A549 (cell line): ENCODE measurements around the gene EPN2. TPM values are rescaled to one million over a fixed set of nuclear protein-coding genes. Genes with fewer than 3 reads are reported as not detected.
A peak's percentile ranks its signal among the peaks of the same experiment; 100 is the strongest.

Experiments
- ATAC-seq, 2 experiments: fragments of 200-7000 bp in 1 of 2; fragments of >200 bp in 1 of 2; cut with Nextera tagmentation in 1 of 2; cut with Tn5 transposase in 1 of 2; 3 replicates each; pipeline versions ENCODE4 v1.8.0 to v1.9.1; 2018 to 2020; ENCODE audit warnings: mild to moderate bottlenecking in 1 of 2, moderate library complexity in 1 of 2
- CTCF ChIA-PET: fragments of 300-600 bp; sonication (Branson Sonifier 250); formaldehyde crosslinking; extraction: SDS; loops from one replicate; lab custom pipeline; 2021; ENCODE audit warnings: antibody characterized with exemption, inconsistent platforms; lab: Yijun Ruan, JAX
- POLR2A ChIA-PET: fragments of 350-600 bp; formaldehyde crosslinking; extraction: SDS; loops from one replicate; lab custom pipeline; 2021; ENCODE audit warnings: antibody characterized with exemption, inconsistent platforms; lab: Yijun Ruan, JAX
- DNase-seq, 2 experiments: peaks; one replicate each; pipeline versions ENCODE4 v3.0.0 to v3.0.0-alpha.2; 2011 to 2016; ENCODE audit warnings: low read depth in 1 of 2, low spot score in 1 of 2
- FAIRE-seq: peaks from 2 replicates; lab custom pipeline; 2011; peaks lifted over from hg19 to GRCh38; lab: Jason Lieb, UNC
- H3K27ac ChIP-seq, 2 experiments: fragments of >200 bp; sonication (Bioruptor Twin); formaldehyde crosslinking; 3 replicates each; pipeline ENCODE4 v1.5.1; 2016 to 2017
- H3K4me1 ChIP-seq: fragments of >200 bp; sonication (Bioruptor Twin); formaldehyde crosslinking; 3 replicates; pipeline ENCODE4 v1.6.1; 2016
- H3K4me2 ChIP-seq: fragments of >200 bp; sonication (Bioruptor Twin); formaldehyde crosslinking; 3 replicates; pipeline ENCODE4 v1.6.1; 2016
- H3K4me3 ChIP-seq: fragments of >200 bp; sonication (Bioruptor Twin); formaldehyde crosslinking; 3 replicates; pipeline ENCODE4 v1.5.1; 2016
- H3K9me3 ChIP-seq: fragments of >200 bp; sonication (Bioruptor Twin); formaldehyde crosslinking; 3 replicates; pipeline ENCODE4 v1.6.1; 2016
- CTCF ChIP-seq: fragments of >200 bp; sonication (Bioruptor Twin); formaldehyde crosslinking; IDR thresholded peaks from 3 replicates; pipeline ENCODE4 v1.5.1; 2016
- EHF ChIP-seq: fragments of 250-450 bp; sonication (Bioruptor Pico); IDR thresholded peaks from 2 replicates; pipeline ENCODE4 v1.5.0; 2020; ENCODE audit warnings: mild to moderate bottlenecking
- HEYL ChIP-seq: fragments of 250-450 bp; sonication (Bioruptor Pico); IDR thresholded peaks from 2 replicates; pipeline ENCODE4 v1.8.0; 2021; ENCODE audit warnings: mild to moderate bottlenecking, moderate library complexity
- HOXB13 ChIP-seq: fragments of 250-450 bp; sonication (Bioruptor Pico); IDR thresholded peaks from 2 replicates; pipeline ENCODE4 v1.5.0; 2020; ENCODE audit warnings: low read depth, mild to moderate bottlenecking, moderate library complexity
- MAFK ChIP-seq: fragments of 450-650 bp; IDR thresholded peaks from 2 replicates; pipeline ENCODE4 v1.6.1; 2014; ENCODE audit not compliant: partially characterized antibody
- MAZ ChIP-seq: fragments of 150-350 bp; IDR thresholded peaks from 2 replicates; pipeline ENCODE4 v1.6.1; 2014; ENCODE audit warnings: antibody characterized with exemption, low read depth, low read length, borderline replicate concordance
- POLR2A ChIP-seq: IDR thresholded peaks from 2 replicates; pipeline ENCODE4 v1.6.1; 2012; ENCODE audit warnings: mild to moderate bottlenecking, low read length
- RAD21 ChIP-seq, 2 experiments: fragments of >200 bp in 1 of 2; sonication (Bioruptor Twin) in 1 of 2; formaldehyde crosslinking in 1 of 2; IDR thresholded peaks in 1 of 2; conservative IDR thresholded peaks in 1 of 2; 2 replicates in 1 of 2; 3 replicates in 1 of 2; pipeline ENCODE4 v1.6.1; 2012 to 2018; ENCODE audit warnings: inconsistent platforms in 1 of 2
- SMC3 ChIP-seq: fragments of >200 bp; sonication (Bioruptor Twin); formaldehyde crosslinking; IDR thresholded peaks from 3 replicates; pipeline ENCODE4 v1.6.1; 2018; ENCODE audit warnings: inconsistent platforms
- SREBF2 ChIP-seq: fragments of 450-650 bp; IDR thresholded peaks from 2 replicates; pipeline ENCODE4 v1.6.1; 2014; ENCODE audit warnings: mild to moderate bottlenecking, moderate library complexity
- TP53 ChIP-seq: fragments of 250-450 bp; sonication (Bioruptor Pico); IDR thresholded peaks from 2 replicates; pipeline ENCODE4 v1.5.0; 2021; ENCODE audit warnings: mild to moderate bottlenecking, moderate library complexity
- USF2 ChIP-seq: fragments of 450-650 bp; IDR thresholded peaks from 2 replicates; pipeline ENCODE4 v1.6.1; 2014; ENCODE audit warnings: antibody characterized with exemption
- WGBS: methylation state at CpG from one replicate; pipeline ENCODE4 v1.1.6; 2017; ENCODE audit errors: missing lambda C conversion rate; 5-methylcytosine and 5-hydroxymethylcytosine counted together
- polyA plus RNA-seq, 4 experiments: library from polyadenylated mRNA; depleted of rRNA in 3 of 4; stranded (reverse); fragments of >200 nt; fragmentation: RNase III in 1 of 4; extraction: RNeasy Plus Mini Kit Qiagen cat#74134 plus additional on column Dnase treatment in 1 of 4; gene quantifications; 2 replicates in 3 of 4; 3 replicates in 1 of 4; pipeline ENCODE4 v1.2.3, GENCODE V29; 2011 to 2017

The EPN2 gene
- polyA plus RNA-seq, 2 of the 4 experiments (the other 2 are of a cell fraction): 32.1 to 33.8 TPM

- TF ChIP-seq HOXB13 (CRISPR knock-in tag) (no peak), SMC3 (peak; percentile 69), RAD21 (conservative IDR thresholded peaks at IDR 0.05 in 1 of 2, IDR thresholded peaks at IDR 0.05 in 1 of 2) (peak; percentile 44 to 51; a peak in 4 of 5 replicates), USF2 (no peak), CTCF (peak; percentile 58), POLR2A (no peak)
Measured at GRCh38 chr17:19338031-19338990, 101.1 kb downstream of the EPN2 start (continued).

GRCh38 chr17:19339341-19339815 is 102.2 kb downstream of the EPN2 start:
- 83% methylated on average over 2 of the region's 2 CpGs for WGBS
- Histone ChIP-seq H3K4me2 (no peak overlapping the region), H3K27ac (no peak overlapping the region), H3K9me3 (no peaks in the 10 kb centered on the region), H3K4me1 (peaks cover 5% of the 10 kb centered on the region; the same call in 2 of the 3 replicates), H3K4me3 (no peak overlapping the region)
- FAIRE-seq (peak; percentile 7), ATAC-seq (no peak), DNase-seq (no peak)
- POLR2A ChIA-PET: interaction anchor here (0.7 kb wide), 1 partner anchor 72 kb away, joined by 3 read pairs; no protein-coding TSS in a partner anchor
- CTCF ChIA-PET: interaction anchor here (0.7 to 2.6 kb wide), 9 partner anchors 8 to 108 kb away, joined by 3 to 14 read pairs (median 6); partner anchors contain the start of gene B9D1
- no peak for TF ChIP-seq EHF (CRISPR knock-in tag)

- FAIRE-seq (no peak), DNase-seq (no peak), ATAC-seq (no peak)
- ChIA-PET POLR2A (no interaction called here), CTCF (interaction anchor here (0.6 to 4.6 kb wide), 8 partner anchors 9 to 106 kb away, joined by 3 to 28 read pairs (median 4); partner anchors contain the start of gene B9D1)
- Histone ChIP-seq H3K4me3 (no peak overlapping the region), H3K9me3 (no peaks in the 10 kb centered on the region), H3K27ac (peak overlapping the region in 1 of 2 experiments; percentile 7; a peak in 1 of 6 replicates), H3K4me2 (no peak overlapping the region), H3K4me1 (peaks cover 15% of the 10 kb centered on the region)
- WGBS: 76% methylated on average over 7 of the region's 7 CpGs
- no peak for TF ChIP-seq HEYL
- no peak for TF ChIP-seq MAZ
Measured at GRCh38 chr17:19341211-19341631, 104.1 kb downstream of the EPN2 start.

- H3K4me2 ChIP-seq: no peak overlapping the region
- POLR2A ChIA-PET: interaction anchor here (0.6 kb wide), 1 partner anchor 9 kb away, joined by 3 read pairs; no protein-coding TSS in a partner anchor
- DNase-seq (no peak), ATAC-seq (no peak), FAIRE-seq (no peak)
- WGBS: 85% methylated on average over 20 of the region's 20 CpGs
- peaks cover 22% of the 10 kb centered on the region for H3K4me1 ChIP-seq
- 0 out of 6 replicates have a peak overlapping the region, but pooled peaks of 1 of the 2 experiments have one; percentile 10 for H3K27ac ChIP-seq
- TF ChIP-seq RAD21 (conservative IDR thresholded peaks at IDR 0.05 in 1 of 2, IDR thresholded peaks at IDR 0.05 in 1 of 2) (no peak), USF2 (no peak), SREBF2 (no peak), MAFK (peak; percentile 10), TP53 (CRISPR knock-in tag) (no peak)
- TF ChIP-seq, all 56 proteins: peak for 1
- Histone ChIP-seq H3K4me3 (no peak overlapping the region), H3K9me3 (no peaks in the 10 kb centered on the region)
- CTCF ChIA-PET: interaction anchor here (0.6 to 4.6 kb wide), 11 partner anchors 9 to 105 kb away, joined by 3 to 28 read pairs (median 3); partner anchors contain the start of gene B9D1
Measured at GRCh38 chr17:19341641-19342610, 104.8 kb downstream of the EPN2 start.
